GM12891 (cell line): Measurements from ENCODE around the gene SCUBE1.
"Not testable (repeated sequence)": the region's sequence is repeated elsewhere in the genome, so short reads cannot be mapped to it uniquely, and the experiment has no call there.

Experiments used
- DNase-seq: peaks from one replicate; pipeline ENCODE4 v3.0.0; 2011; ENCODE audit warnings: low spot score; ENCODE audit not compliant: insufficient read length
- FAIRE-seq: peaks from 2 replicates; lab custom pipeline; 2011; peaks lifted over from hg19 to GRCh38; lab: Jason Lieb, UNC
- PAX5 ChIP-seq: IDR thresholded peaks from 2 replicates; pipeline ENCODE4 v1.6.1; 2011; ENCODE audit warnings: low read length, moderate library complexity, mild to moderate bottlenecking; ENCODE audit not compliant: insufficient read depth, severe bottlenecking
- POLR2A ChIP-seq: IDR thresholded peaks from 2 replicates; pipeline ENCODE4 v1.6.1; 2011; ENCODE audit warnings: low read depth, low read length, control low read depth
- POLR2AphosphoS5 ChIP-seq: IDR thresholded peaks from 2 replicates; pipeline ENCODE4 v1.6.1; 2011; ENCODE audit warnings: low read depth, low read length, control low read depth
- POU2F2 ChIP-seq: IDR thresholded peaks from 2 replicates; pipeline ENCODE4 v1.6.1; 2011; ENCODE audit warnings: low read depth, mild to moderate bottlenecking, control low read depth, low read length, moderate library complexity
- SPI1 ChIP-seq: IDR thresholded peaks from 2 replicates; pipeline ENCODE4 v1.6.1; 2011; ENCODE audit warnings: low read depth, low read length, control low read depth
- TAF1 ChIP-seq: IDR thresholded peaks from 2 replicates; pipeline ENCODE4 v1.6.1; 2011; ENCODE audit warnings: low read depth, low read length, control low read depth

The SCUBE1 gene

GRCh38 chr22:43360576-43360975 lies 17.4 kb upstream of the SCUBE1 start:
- FAIRE-seq (no peak), DNase-seq (no peak)
- no peak for TF ChIP-seq PAX5
- no peak for TF ChIP-seq POU2F2
- TF ChIP-seq TAF1, result no peak
- no peak for TF ChIP-seq POLR2AphosphoS5
- TF ChIP-seq SPI1, result no peak
- no peak for TF ChIP-seq POLR2A

- FAIRE-seq (no peak), DNase-seq (no peak)
- TF ChIP-seq POLR2A (no peak), TAF1 (no peak), POU2F2 (no peak), POLR2AphosphoS5 (no peak), SPI1 (no peak), PAX5 (no peak)
These were observed 13.7 kb upstream of the SCUBE1 start for GRCh38 chr22:43356881-43357280.

- DNase-seq, FAIRE-seq: not testable (repeated sequence)
These were observed 12.5 kb upstream of the SCUBE1 start for GRCh38 chr22:43355688-43356087.

- no peak for DNase-seq
- TF ChIP-seq POLR2AphosphoS5, result no peak
- no peak for TF ChIP-seq POU2F2
- TF ChIP-seq TAF1, result no peak
- TF ChIP-seq SPI1, result no peak
- no peak for FAIRE-seq
These were observed 8.8 kb upstream of the SCUBE1 start for GRCh38 chr22:43351966-43352345.

- DNase-seq, result no peak
- no peak for FAIRE-seq
- TF ChIP-seq POU2F2, result no peak
- TF ChIP-seq SPI1, result no peak
- TF ChIP-seq POLR2A, result no peak
- TF ChIP-seq PAX5, result no peak
- TF ChIP-seq TAF1, result no peak
- no peak for TF ChIP-seq POLR2AphosphoS5
These were observed 6.5 kb upstream of the SCUBE1 start for GRCh38 chr22:43349636-43350035.

- FAIRE-seq (peak; percentile 89), DNase-seq (peak; percentile 69)
- TF ChIP-seq POU2F2, result no peak
- no peak for TF ChIP-seq POLR2A
- TF ChIP-seq SPI1, result no peak
- TF ChIP-seq POLR2AphosphoS5, result no peak
- no peak for TF ChIP-seq TAF1
- TF ChIP-seq PAX5, result no peak
These were observed 3.4 kb upstream of the SCUBE1 start for GRCh38 chr22:43346521-43346929.

GRCh38 chr22:43345761-43346301 lies 2.7 kb upstream of the SCUBE1 start:
- peak; percentile 71 for FAIRE-seq
- TF ChIP-seq SPI1, result no peak
- no peak for TF ChIP-seq PAX5
- no peak for TF ChIP-seq POLR2A
- TF ChIP-seq POU2F2, result no peak
- TF ChIP-seq POLR2AphosphoS5, result no peak
- no peak for TF ChIP-seq TAF1
- DNase-seq, result peak; percentile 45

GRCh38 chr22:43345356-43345755 lies 2.2 kb upstream of the SCUBE1 start:
- DNase-seq (no peak), FAIRE-seq (no peak)
- no peak for TF ChIP-seq TAF1
- TF ChIP-seq PAX5, result no peak
- TF ChIP-seq SPI1, result no peak
- no peak for TF ChIP-seq POLR2A
- TF ChIP-seq POU2F2, result no peak
- TF ChIP-seq POLR2AphosphoS5, result no peak

- no peak for DNase-seq
- no peak for TF ChIP-seq PAX5
- TF ChIP-seq POLR2AphosphoS5, result no peak
- no peak for TF ChIP-seq SPI1
- no peak for TF ChIP-seq POLR2A
- no peak for TF ChIP-seq POU2F2
- no peak for TF ChIP-seq TAF1
- no peak for FAIRE-seq
These were observed 1.3 kb upstream of the SCUBE1 start for GRCh38 chr22:43344520-43344787.

GRCh38 chr22:43343670-43344519 lies 723 bp upstream of the SCUBE1 start:
- no peak for FAIRE-seq
- no peak for DNase-seq
- TF ChIP-seq TAF1 (no peak), POLR2AphosphoS5 (no peak), POLR2A (no peak), SPI1 (no peak), PAX5 (no peak), POU2F2 (no peak)
